Activated naive CD4-positive, alpha-beta T cell treated with anti-CD3 and anti-CD28 coated beads, Interleukin-2, amount 50 U/mL, for 72 hours (primary cell): ENCODE data around the gene FRAT2. TPM values are rescaled to one million over a fixed set of nuclear protein-coding genes. Genes with fewer than 3 reads are reported as not detected.
"Not testable (repeated sequence)": the region's sequence is repeated elsewhere in the genome, so short reads cannot be mapped to it uniquely, and the experiment has no call there.

Source experiments
- ATAC-seq, 2 donors: fragments of 150-1000 bp; cut with Tn5 transposase; 2 replicates each; pipeline ENCODE4 v1.10.0; 2021; ENCODE audit warnings: mild to moderate bottlenecking in 2 of 2, moderate library complexity in 2 of 2
- DNase-seq, 2 donors: peaks; one replicate each; pipeline ENCODE4 v3.0.0; 2021 to 2022; ENCODE audit warnings: low spot score in 2 of 2
- H3K27ac Mint-ChIP-seq, 2 donors: one replicate each; pipeline ENCODE4 v1.8.0; 2022; ENCODE audit warnings: mild to moderate bottlenecking in 2 of 2, mixed read lengths in 2 of 2
- H3K36me3 Mint-ChIP-seq, 2 donors: one replicate each; pipeline ENCODE4 v1.8.0; 2022; ENCODE audit warnings: mixed read lengths in 2 of 2
- H3K9me3 Mint-ChIP-seq, 2 donors: one replicate each; pipeline ENCODE4 v1.8.0; 2022; ENCODE audit warnings: mixed read lengths in 2 of 2
- total RNA-seq, 2 donors: library from RNA; stranded (reverse); gene quantifications; one replicate each; pipeline ENCODE4 v1.2.3, GENCODE V29; 2022

FRAT2 gene
- total RNA-seq, 2 donors from 2014 or later: 6.9 to 12.5 TPM

GRCh38 chr10:97290076-97290475 lies 44.5 kb downstream of the FRAT2 start:
- H3K27ac Mint-ChIP-seq, ATAC-seq, H3K9me3 Mint-ChIP-seq, DNase-seq: not testable (repeated sequence)
- H3K36me3 Mint-ChIP-seq: peaks cover 8 to 13% of the 10 kb centered on the region in 2 donors

Other genes with a start within 250 kb of the FRAT2 start
- 1 to 10 TPM in 1 of 2 donors, under 1 TPM in 1; 0.99 to 1.4 TPM for gene SLIT1, start 148.8 kb downstream of the FRAT2 start, total RNA-seq
- gene ARHGAP19, start 42.1 kb downstream of the FRAT2 start, total RNA-seq: 10 to 100 TPM; 45.4 to 79.5 TPM
- 1 to 10 TPM; 2.7 to 4.0 TPM for gene FRAT1, start 15.5 kb downstream of the FRAT2 start, total RNA-seq
- 10 to 100 TPM; 41.4 to 43.1 TPM for gene RRP12, start 66.6 kb upstream of the FRAT2 start, total RNA-seq
- gene PGAM1, start 91.5 kb upstream of the FRAT2 start, total RNA-seq: 1,000 to 10,000 TPM in 1 of 2 donors, 100 to 1,000 TPM in 1; 610 to 1,410 TPM
- gene EXOSC1, start 111.3 kb upstream of the FRAT2 start, total RNA-seq: 10 to 100 TPM; 41.3 to 58.0 TPM
- 10 to 100 TPM; 25.4 to 45.0 TPM for gene ZDHHC16, start 111.4 kb upstream of the FRAT2 start, total RNA-seq
- gene MMS19, start 163.7 kb upstream of the FRAT2 start, total RNA-seq: 100 to 1,000 TPM in 1 of 2 donors, 10 to 100 TPM in 1; 74.2 to 125 TPM
- gene UBTD1, start 164.2 kb upstream of the FRAT2 start, total RNA-seq: 1 to 10 TPM; 1.9 to 3.5 TPM
- under 1 TPM; 0.25 to 0.39 TPM for gene ANKRD2, start 238.1 kb upstream of the FRAT2 start, total RNA-seq
- not detected for gene HOGA1, start 249.7 kb upstream of the FRAT2 start, total RNA-seq